Measurements from ENCODE around the gene CDH22. TPM values are rescaled to one million over a fixed set of nuclear protein-coding genes. Genes with fewer than 3 reads are reported as not detected.

CDH22 gene
- total RNA-seq, 1 experiment from 2014 or later = 0.11 TPM

- H3K27me3 Mint-ChIP-seq (ENCODE audit: insufficient read depth, unreplicated experiment) = peaks cover 22% of the 10 kb centered on the region
- no peak overlapping the region for H3K27ac Mint-ChIP-seq (ENCODE audit: unreplicated experiment)
- ChIA-PET POLR2A (no interaction called here), CTCF (no interaction called here)
- no peaks in the 10 kb centered on the region for H3K36me3 ChIP-seq (ENCODE audit: control insufficient read depth, insufficient read depth, low read length)
- no peak overlapping the region for H3K4me3 Mint-ChIP-seq (ENCODE audit: unreplicated experiment)
- BruUV-seq (replicated peaks) = no TSS peak
- DNase-seq = no peak
- H3K27me3 ChIP-seq (replicated peaks; ENCODE audit: control insufficient read depth, insufficient read depth, low read length) = peaks cover under 1% of the 10 kb centered on the region; the same call in 1 of the 2 replicates
- no peaks in the 10 kb centered on the region for H3K9me3 Mint-ChIP-seq (ENCODE audit: unreplicated experiment)
- intact Hi-C loops (cut with micrococcal nuclease; ENCODE audit: unreplicated experiment) = loop anchor here (1.0 kb wide), 1 partner anchor 22 kb away; no protein-coding TSS in a partner anchor
- H3K36me3 Mint-ChIP-seq (ENCODE audit: insufficient read depth, unreplicated experiment) = no peaks in the 10 kb centered on the region
- H3K4me1 Mint-ChIP-seq (ENCODE audit: low read depth, unreplicated experiment) = no peaks in the 10 kb centered on the region
- H3K4me3 ChIP-seq (ENCODE audit: low read depth, low read length) = no peak overlapping the region
- no peak for TF ChIP-seq CTCF (IDR thresholded peaks at IDR 0.05; ENCODE audit: insufficient read depth in 1 of 2, low read depth in 1 of 2, low read length in 1 of 2, severe bottlenecking in 1 of 2, unreplicated experiment in 1 of 2)
- no peaks in the 10 kb centered on the region for H3K4me1 ChIP-seq
- H3K9me3 ChIP-seq = no peaks in the 10 kb centered on the region; the same call in 1 of the 2 replicates
These were observed 116.7 kb downstream of the CDH22 start for GRCh38 chr20:46191611-46192010.

GRCh38 chr20:46191168-46191540 is 117.1 kb downstream of the CDH22 start:
- Mint-ChIP-seq H3K4me1 (ENCODE audit: low read depth, unreplicated experiment) (no peaks in the 10 kb centered on the region), H3K27ac (ENCODE audit: unreplicated experiment) (no peak overlapping the region), H3K27me3 (ENCODE audit: insufficient read depth, unreplicated experiment) (peaks cover 25% of the 10 kb centered on the region), H3K4me3 (ENCODE audit: unreplicated experiment) (no peak overlapping the region), H3K36me3 (ENCODE audit: insufficient read depth, unreplicated experiment) (no peaks in the 10 kb centered on the region), H3K9me3 (ENCODE audit: unreplicated experiment) (no peaks in the 10 kb centered on the region)
- no peak for TF ChIP-seq CTCF (IDR thresholded peaks at IDR 0.05; ENCODE audit: insufficient read depth in 1 of 2, low read depth in 1 of 2, low read length in 1 of 2, severe bottlenecking in 1 of 2, unreplicated experiment in 1 of 2)
- no peak overlapping the region for H3K4me3 ChIP-seq (ENCODE audit: low read depth, low read length)
- no TSS peak for BruUV-seq (replicated peaks)
- ChIA-PET POLR2A (no interaction called here), CTCF (no interaction called here)
- H3K9me3 ChIP-seq = no peaks in the 10 kb centered on the region
- no peaks in the 10 kb centered on the region for H3K4me1 ChIP-seq
- no peak for DNase-seq
- intact Hi-C loops (cut with micrococcal nuclease; ENCODE audit: unreplicated experiment) = loop anchor here (1.0 kb wide), 1 partner anchor 22 kb away; no protein-coding TSS in a partner anchor
- no peaks in the 10 kb centered on the region for H3K36me3 ChIP-seq (ENCODE audit: control insufficient read depth, insufficient read depth, low read length)
- peaks cover 3% of the 10 kb centered on the region; the same call in 1 of the 2 replicates for H3K27me3 ChIP-seq (replicated peaks; ENCODE audit: control insufficient read depth, insufficient read depth, low read length)

GRCh38 chr20:46190478-46191167 is 117.7 kb downstream of the CDH22 start:
- CTCF ChIA-PET = no interaction called here
- Histone ChIP-seq H3K27me3 (replicated peaks; ENCODE audit: control insufficient read depth, insufficient read depth, low read length) (peaks cover 3% of the 10 kb centered on the region; the same call in 1 of the 2 replicates), H3K36me3 (ENCODE audit: control insufficient read depth, insufficient read depth, low read length) (no peaks in the 10 kb centered on the region), H3K4me1 (no peaks in the 10 kb centered on the region), H3K4me3 (ENCODE audit: low read depth, low read length) (no peak overlapping the region), H3K9me3 (no peaks in the 10 kb centered on the region)
- DNase-seq = no peak
- TF ChIP-seq CTCF (IDR thresholded peaks at IDR 0.05; ENCODE audit: insufficient read depth in 1 of 2, low read depth in 1 of 2, low read length in 1 of 2, severe bottlenecking in 1 of 2, unreplicated experiment in 1 of 2) = no peak
- H3K4me3 Mint-ChIP-seq (ENCODE audit: unreplicated experiment) = no peak overlapping the region
- no peaks in the 10 kb centered on the region for H3K36me3 Mint-ChIP-seq (ENCODE audit: insufficient read depth, unreplicated experiment)
- no peaks in the 10 kb centered on the region for H3K4me1 Mint-ChIP-seq (ENCODE audit: low read depth, unreplicated experiment)
- intact Hi-C loops (cut with micrococcal nuclease; ENCODE audit: unreplicated experiment) = loop anchor here (1.0 kb wide), 1 partner anchor 23 kb away; no protein-coding TSS in a partner anchor
- no peak overlapping the region for H3K27ac Mint-ChIP-seq (ENCODE audit: unreplicated experiment)
- POLR2A ChIA-PET = no interaction called here
- peaks cover 26% of the 10 kb centered on the region for H3K27me3 Mint-ChIP-seq (ENCODE audit: insufficient read depth, unreplicated experiment)
- no peaks in the 10 kb centered on the region for H3K9me3 Mint-ChIP-seq (ENCODE audit: unreplicated experiment)
- BruUV-seq (replicated peaks) = no TSS peak

Measured in Caco-2 (cell line).